ENCODE measurements around the gene UAP1L1. TPM values are rescaled to one million over a fixed set of nuclear protein-coding genes. Genes with fewer than 3 reads are reported as not detected.

UAP1L1 gene
- total RNA-seq, 4 donors from 2014 or later = 4.9 to 15.7 (median 6.6) TPM

- H3K36me3 ChIP-seq = no peaks in the 10 kb centered on the region
- no peaks in the 10 kb centered on the region for H3K27me3 ChIP-seq
- DNase-seq = peak in 2 of 3 donors; percentile 47 to 60
- peaks cover 0 to 38% (median 23%) of the 10 kb centered on the region in 4 donors for H3K4me1 ChIP-seq
- H3K4me3 ChIP-seq = peak overlapping the region; percentile 63 to 94 (median 86)
- TF ChIP-seq CTCF (IDR thresholded peaks at IDR 0.05) (no peak), POLR2A (IDR thresholded peaks at IDR 0.05) (no peak)
- H3K9me3 ChIP-seq = peaks cover 0 to 7% (median 3%) of the 10 kb centered on the region in 4 donors
- H3K27ac ChIP-seq = peak overlapping the region; percentile 62 to 86 (median 83)
These were observed 51.6 kb downstream of the UAP1L1 start for GRCh38 chr9:137128862-137129455.

- TF ChIP-seq POLR2A (IDR thresholded peaks at IDR 0.05) = peak; percentile 53 to 67
- no peak for TF ChIP-seq CTCF (IDR thresholded peaks at IDR 0.05)
- Histone ChIP-seq H3K27ac (peak overlapping the region; percentile 62 to 86 (median 83)), H3K4me1 (peaks cover 0 to 38% (median 23%) of the 10 kb centered on the region in 4 donors), H3K9me3 (peaks cover 0 to 7% (median 3%) of the 10 kb centered on the region in 4 donors), H3K36me3 (no peaks in the 10 kb centered on the region), H3K4me3 (peak overlapping the region; percentile 63 to 94 (median 86)), H3K27me3 (no peaks in the 10 kb centered on the region)
- DNase-seq = peak; percentile 86 to 96 (median 94)
These were observed 52.3 kb downstream of the UAP1L1 start for GRCh38 chr9:137129456-137130175.

- Histone ChIP-seq H3K36me3 (no peaks in the 10 kb centered on the region), H3K4me1 (peaks cover 0 to 38% (median 23%) of the 10 kb centered on the region in 4 donors), H3K27ac (peak overlapping the region; percentile 62 to 86 (median 83)), H3K27me3 (no peaks in the 10 kb centered on the region), H3K9me3 (peaks cover 0 to 7% (median 3%) of the 10 kb centered on the region in 4 donors), H3K4me3 (peak overlapping the region; percentile 63 to 94 (median 86))
- TF ChIP-seq POLR2A (IDR thresholded peaks at IDR 0.05) (no peak), CTCF (IDR thresholded peaks at IDR 0.05) (no peak)
- no peak for DNase-seq
These were observed 52.9 kb downstream of the UAP1L1 start for GRCh38 chr9:137130176-137130755.

Small RNAs within 50 kb of the gene (small RNA-seq; reads per million reads assigned to genes)
- 0 to 0.06 reads per million in 2 donors for gene RF00153

Other genes starting within 250 kb of the UAP1L1 start
- 10 to 100 TPM in 2 of 4 donors, 1 to 10 TPM in 2; 4.1 to 17.4 (median 9.2) TPM for gene AJM1, start 235.0 kb upstream of the UAP1L1 start, total RNA-seq
- gene PHPT1, start 228.1 kb upstream of the UAP1L1 start, total RNA-seq = 100 to 1,000 TPM in 2 of 4 donors, 10 to 100 TPM in 2; 66.0 to 120 (median 96.5) TPM
- gene MAMDC4, start 225.2 kb upstream of the UAP1L1 start, total RNA-seq = 10 to 100 TPM; 30.8 to 50.4 (median 41.4) TPM
- 100 to 1,000 TPM; 299 to 676 (median 475) TPM for gene EDF1, start 211.2 kb upstream of the UAP1L1 start, total RNA-seq
- gene TRAF2, start 191.0 kb upstream of the UAP1L1 start, total RNA-seq = 10 to 100 TPM; 17.5 to 75.1 (median 22.2) TPM
- 100 to 1,000 TPM; 247 to 470 (median 336) TPM for gene FBXW5, start 132.8 kb upstream of the UAP1L1 start, total RNA-seq
- 100 to 1,000 TPM in 1 of 4 donors, 10 to 100 TPM in 2, not detected in 1; 24.9 to 148 (median 66.2) TPM for gene C8G, start 132.3 kb upstream of the UAP1L1 start, total RNA-seq
- gene LCN12, start 125.2 kb upstream of the UAP1L1 start, total RNA-seq = 1 to 10 TPM in 3 of 4 donors, not detected in 1; 1.8 to 8.7 (median 7.9) TPM
- gene PTGDS, start 100.0 kb upstream of the UAP1L1 start, total RNA-seq = 10 to 100 TPM in 2 of 4 donors, 1 to 10 TPM in 2; 1.2 to 21.5 (median 7.8) TPM
- under 1 TPM in 2 of 4 donors, not detected in 2; 0.28 to 0.83 TPM for gene LCNL1, start 94.5 kb upstream of the UAP1L1 start, total RNA-seq
- gene PAXX, start 85.1 kb upstream of the UAP1L1 start, total RNA-seq = 10 to 100 TPM; 52.3 to 92.4 (median 63.0) TPM
- 1 to 10 TPM in 1 of 4 donors, not detected in 3; 3.3 TPM for gene CLIC3, start 80.9 kb upstream of the UAP1L1 start, total RNA-seq
- gene ABCA2, start 49.3 kb upstream of the UAP1L1 start, total RNA-seq = 10 to 100 TPM; 46.4 to 69.0 (median 49.0) TPM
- not detected for gene FUT7, start 45.4 kb upstream of the UAP1L1 start, total RNA-seq
- 100 to 1,000 TPM in 2 of 4 donors, 10 to 100 TPM in 2; 54.2 to 106 (median 83.8) TPM for gene NPDC1, start 31.3 kb upstream of the UAP1L1 start, total RNA-seq
- gene ENTPD2, start 23.5 kb upstream of the UAP1L1 start, total RNA-seq = 10 to 100 TPM in 3 of 4 donors, 1 to 10 TPM in 1; 5.0 to 53.8 (median 28.9) TPM
- gene SAPCD2, start 7.0 kb upstream of the UAP1L1 start, total RNA-seq = 10 to 100 TPM in 1 of 4 donors, 1 to 10 TPM in 3; 5.6 to 12.4 (median 7.9) TPM
- 10 to 100 TPM; 42.7 to 74.7 (median 61.0) TPM for gene MAN1B1, start 9.5 kb downstream of the UAP1L1 start, total RNA-seq
- 100 to 1,000 TPM in 1 of 4 donors, 10 to 100 TPM in 3; 44.7 to 177 (median 76.7) TPM for gene DPP7, start 37.2 kb downstream of the UAP1L1 start, total RNA-seq
- gene GRIN1, start 61.6 kb downstream of the UAP1L1 start, total RNA-seq = not detected
- gene LRRC26, start 92.5 kb downstream of the UAP1L1 start, total RNA-seq = 10 to 100 TPM; 14.5 to 45.7 (median 34.1) TPM
- gene TMEM210, start 94.5 kb downstream of the UAP1L1 start, total RNA-seq = not detected
- 100 to 1,000 TPM in 2 of 4 donors, 10 to 100 TPM in 2; 37.7 to 118 (median 78.7) TPM for gene ANAPC2, start 111.0 kb downstream of the UAP1L1 start, total RNA-seq
- gene SSNA1, start 111.2 kb downstream of the UAP1L1 start, total RNA-seq = 10 to 100 TPM; 58.6 to 82.0 (median 71.6) TPM
- gene TPRN, start 123.2 kb downstream of the UAP1L1 start, total RNA-seq = 100 to 1,000 TPM in 3 of 4 donors, 10 to 100 TPM in 1; 28.1 to 167 (median 130) TPM
- gene TMEM203, start 128.1 kb downstream of the UAP1L1 start, total RNA-seq = 10 to 100 TPM; 11.6 to 33.5 (median 27.6) TPM
- 10 to 100 TPM; 16.3 to 39.2 (median 25.1) TPM for gene NDOR1, start 128.2 kb downstream of the UAP1L1 start, total RNA-seq
- 1 to 10 TPM in 2 of 4 donors, not detected in 2; 4.4 to 5.9 TPM for gene RNF208, start 144.7 kb downstream of the UAP1L1 start, total RNA-seq
- 1 to 10 TPM in 2 of 4 donors, not detected in 2; 1.3 to 1.9 TPM for gene CYSRT1, start 147.7 kb downstream of the UAP1L1 start, total RNA-seq
- not detected for gene RNF224, start 150.0 kb downstream of the UAP1L1 start, total RNA-seq
- gene SLC34A3, start 153.4 kb downstream of the UAP1L1 start, total RNA-seq = 10 to 100 TPM in 2 of 4 donors, 1 to 10 TPM in 1, not detected in 1; 4.0 to 14.8 (median 13.3) TPM
- 100 to 1,000 TPM; 174 to 409 (median 322) TPM for gene TUBB4B, start 163.8 kb downstream of the UAP1L1 start, total RNA-seq
- gene STPG3, start 173.8 kb downstream of the UAP1L1 start, total RNA-seq = not detected
- 10 to 100 TPM; 47.4 to 57.8 (median 50.2) TPM for gene NELFB, start 177.8 kb downstream of the UAP1L1 start, total RNA-seq
- gene TOR4A, start 200.2 kb downstream of the UAP1L1 start, total RNA-seq = 10 to 100 TPM; 33.8 to 45.7 (median 39.2) TPM
- 10 to 100 TPM; 35.3 to 56.1 (median 43.8) TPM for gene NRARP, start 224.8 kb downstream of the UAP1L1 start, total RNA-seq